ENCODE results near the gene ENOX1. TPM values are rescaled to one million over a fixed set of nuclear protein-coding genes. Genes with fewer than 3 reads are reported as not detected.
A peak's percentile ranks its signal among the peaks of the same experiment; 100 is the strongest.

The ENOX1 gene
- polyA plus RNA-seq, 2 of the 4 experiments (the other 2 are of a cell fraction): 0.28 to 0.41 TPM

GRCh38 chr13:43268632-43269031 is 518.1 kb downstream of the ENOX1 start:
- Histone ChIP-seq H3K4me1 (peaks cover 32% of the 10 kb centered on the region), H3K4me3 (0 out of 3 replicates have a peak overlapping the region, but pooled peaks have one; percentile 10), H3K27ac (peak overlapping the region; percentile 61 to 82), H3K4me2 (peak overlapping the region; percentile 78), H3K9me3 (no peaks in the 10 kb centered on the region)
- TF ChIP-seq PBX3 (IDR thresholded peaks at IDR 0.05) (no peak), HDAC2 (IDR thresholded peaks at IDR 0.05) (no peak), CBX8 (IDR thresholded peaks at IDR 0.05) (no peak), HMGXB4 (CRISPR knock-in tag; IDR thresholded peaks at IDR 0.05; ENCODE audit: borderline replicate concordance) (no peak), MYC (IDR thresholded peaks at IDR 0.05; ENCODE audit: borderline replicate concordance, low read length) (no peak), RFX5 (IDR thresholded peaks at IDR 0.05) (no peak), RCOR1 (IDR thresholded peaks at IDR 0.05; ENCODE audit: low read depth, low read length) (no peak), KDM5A (IDR thresholded peaks at IDR 0.05) (no peak), E2F6 (IDR thresholded peaks at IDR 0.05; ENCODE audit: borderline replicate concordance, low read depth) (no peak), FOXS1 (CRISPR knock-in tag; IDR thresholded peaks at IDR 0.05) (no peak), CBX2 (IDR thresholded peaks at IDR 0.05; ENCODE audit: borderline replicate concordance, low read depth) (no peak), BCL3 (IDR thresholded peaks at IDR 0.05) (no peak), ZSCAN20 (CRISPR knock-in tag; IDR thresholded peaks at IDR 0.05) (no peak), EHMT2 (IDR thresholded peaks at IDR 0.05; ENCODE audit: low read depth) (no peak)
- WGBS (ENCODE audit: missing lambda C conversion rate): 0% methylated on average over 2 of the region's 2 CpGs
- peak; percentile 52 to 73; a peak in 4 of 6 replicates for ATAC-seq
- POLR2A ChIA-PET: no interaction called here
- no peak for FAIRE-seq
- CTCF ChIA-PET: no interaction called here
- DNase-seq (ENCODE audit: low read depth in 1 of 2, low spot score in 1 of 2): no peak

- Histone ChIP-seq H3K4me2 (peak overlapping the region; percentile 78; the same call in 2 of the 3 replicates), H3K27ac (peak overlapping the region; percentile 61 to 73; a peak in 4 of 6 replicates), H3K4me3 (no peak overlapping the region), H3K4me1 (peaks cover 32% of the 10 kb centered on the region), H3K9me3 (no peaks in the 10 kb centered on the region)
- CTCF ChIA-PET: no interaction called here
- WGBS (ENCODE audit: missing lambda C conversion rate): 89% methylated on average over 3 of the region's 3 CpGs
- no peak for TF ChIP-seq JUNB (IDR thresholded peaks at IDR 0.05)
- no peak for TF ChIP-seq HOXA7 (CRISPR knock-in tag; IDR thresholded peaks at IDR 0.05)
- no peak for TF ChIP-seq GATA3 (IDR thresholded peaks at IDR 0.05; ENCODE audit: borderline replicate concordance)
- no peak for TF ChIP-seq HEYL (CRISPR knock-in tag; IDR thresholded peaks at IDR 0.05)
- no peak for TF ChIP-seq REST (IDR thresholded peaks at IDR 0.05)
- no peak for TF ChIP-seq MAZ (IDR thresholded peaks at IDR 0.05; ENCODE audit: borderline replicate concordance, low read depth, low read length)
- no peak for TF ChIP-seq ZSCAN20 (CRISPR knock-in tag; IDR thresholded peaks at IDR 0.05)
- POLR2A ChIA-PET: no interaction called here
- DNase-seq (ENCODE audit: low read depth in 1 of 2, low spot score in 1 of 2): no peak
- no peak for ATAC-seq
- FAIRE-seq: no peak
Observed at GRCh38 chr13:43267916-43268315, 518.9 kb downstream of the ENOX1 start.
